ENCODE measurements around the gene TMEM120A.

Gene TMEM120A

DNA sequence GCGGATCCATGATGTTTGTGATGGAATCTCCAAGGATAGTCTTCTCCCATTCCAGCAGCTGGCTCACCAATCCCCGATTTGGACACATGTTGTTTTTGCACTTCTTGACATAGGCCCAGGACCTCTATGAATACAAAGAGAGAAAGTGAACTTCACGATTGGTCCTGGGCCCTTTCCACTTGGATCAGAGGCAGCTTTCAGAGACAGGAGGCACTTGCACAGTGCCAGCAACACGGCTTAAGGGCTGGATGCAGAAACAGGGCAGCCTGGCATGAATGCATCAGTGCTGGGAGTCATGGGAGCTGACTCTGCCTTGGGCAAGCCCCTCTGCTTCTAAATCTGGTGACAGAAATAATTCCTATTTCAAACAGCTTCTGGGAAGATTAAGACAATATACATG, 2.1 kb upstream of the TMEM120A start:
- H3K4me1 ChIP-seq (ENCODE audit: control insufficient read depth, insufficient read depth, low read length) = peaks cover 15% of the 10 kb centered on the region
- no peak overlapping the region for H3K27ac ChIP-seq (ENCODE audit: insufficient read depth, low read depth, low read length, poor library complexity, severe bottlenecking)
- no peaks in the 10 kb centered on the region for H3K9me3 ChIP-seq (ENCODE audit: control insufficient read depth, low read length)
- H3K36me3 ChIP-seq (ENCODE audit: control insufficient read depth, insufficient read depth, low read length) = no peaks in the 10 kb centered on the region
- no peak overlapping the region for H3K4me3 ChIP-seq (ENCODE audit: insufficient read depth, low read depth, low read length)
- WGBS, 2 experiments = 93 to 98% methylated on average over 4 of the region's 4 CpGs
- no peaks in the 10 kb centered on the region for H3K27me3 ChIP-seq (ENCODE audit: control insufficient read depth, insufficient read depth, low read length, poor library complexity, severe bottlenecking)

DNA sequence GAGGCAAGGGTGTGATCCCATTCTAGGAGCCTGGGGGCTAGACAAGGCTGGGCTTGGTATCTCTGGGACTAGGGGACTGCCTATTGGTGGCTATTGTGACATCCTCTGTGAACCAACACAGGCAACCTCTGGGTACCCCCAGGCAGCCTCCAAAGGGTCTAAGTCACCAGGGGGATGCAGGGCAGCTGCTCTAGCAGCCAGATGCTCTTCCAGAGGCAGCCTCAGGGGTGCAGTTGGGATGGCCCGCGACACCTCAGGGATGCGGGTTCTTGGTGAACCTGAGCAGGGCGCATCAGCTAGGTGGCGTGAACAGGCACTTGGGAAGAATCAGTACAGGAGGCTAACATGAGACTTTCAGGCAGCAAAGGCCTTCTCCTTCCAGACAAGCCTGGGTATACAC, 1.6 kb upstream of the TMEM120A start:
- Histone ChIP-seq H3K9me3 (ENCODE audit: control insufficient read depth, low read length) (no peaks in the 10 kb centered on the region), H3K4me3 (ENCODE audit: insufficient read depth, low read depth, low read length) (no peak overlapping the region), H3K36me3 (ENCODE audit: control insufficient read depth, insufficient read depth, low read length) (no peaks in the 10 kb centered on the region), H3K27me3 (ENCODE audit: control insufficient read depth, insufficient read depth, low read length, poor library complexity, severe bottlenecking) (no peaks in the 10 kb centered on the region), H3K4me1 (ENCODE audit: control insufficient read depth, insufficient read depth, low read length) (peaks cover 18% of the 10 kb centered on the region), H3K27ac (ENCODE audit: insufficient read depth, low read depth, low read length, poor library complexity, severe bottlenecking) (no peak overlapping the region)
- 95 to 96% methylated on average over 5 of the region's 5 CpGs for WGBS, 2 experiments

GRCh38 chr7:75995052-75995471, 667 bp upstream of the TMEM120A start:
- H3K27me3 ChIP-seq (ENCODE audit: control insufficient read depth, insufficient read depth, low read length, poor library complexity, severe bottlenecking) = no peaks in the 10 kb centered on the region
- H3K9me3 ChIP-seq (ENCODE audit: control insufficient read depth, low read length) = no peaks in the 10 kb centered on the region
- peak overlapping the region; percentile 31 for H3K27ac ChIP-seq (ENCODE audit: insufficient read depth, low read depth, low read length, poor library complexity, severe bottlenecking)
- no peaks in the 10 kb centered on the region for H3K36me3 ChIP-seq (ENCODE audit: control insufficient read depth, insufficient read depth, low read length)
- 61 to 66% methylated on average over 11 of the region's 11 CpGs for WGBS, 2 experiments
- H3K4me1 ChIP-seq (ENCODE audit: control insufficient read depth, insufficient read depth, low read length) = peaks cover 28% of the 10 kb centered on the region
- peak overlapping the region; percentile 60 for H3K4me3 ChIP-seq (ENCODE audit: insufficient read depth, low read depth, low read length)

DNA sequence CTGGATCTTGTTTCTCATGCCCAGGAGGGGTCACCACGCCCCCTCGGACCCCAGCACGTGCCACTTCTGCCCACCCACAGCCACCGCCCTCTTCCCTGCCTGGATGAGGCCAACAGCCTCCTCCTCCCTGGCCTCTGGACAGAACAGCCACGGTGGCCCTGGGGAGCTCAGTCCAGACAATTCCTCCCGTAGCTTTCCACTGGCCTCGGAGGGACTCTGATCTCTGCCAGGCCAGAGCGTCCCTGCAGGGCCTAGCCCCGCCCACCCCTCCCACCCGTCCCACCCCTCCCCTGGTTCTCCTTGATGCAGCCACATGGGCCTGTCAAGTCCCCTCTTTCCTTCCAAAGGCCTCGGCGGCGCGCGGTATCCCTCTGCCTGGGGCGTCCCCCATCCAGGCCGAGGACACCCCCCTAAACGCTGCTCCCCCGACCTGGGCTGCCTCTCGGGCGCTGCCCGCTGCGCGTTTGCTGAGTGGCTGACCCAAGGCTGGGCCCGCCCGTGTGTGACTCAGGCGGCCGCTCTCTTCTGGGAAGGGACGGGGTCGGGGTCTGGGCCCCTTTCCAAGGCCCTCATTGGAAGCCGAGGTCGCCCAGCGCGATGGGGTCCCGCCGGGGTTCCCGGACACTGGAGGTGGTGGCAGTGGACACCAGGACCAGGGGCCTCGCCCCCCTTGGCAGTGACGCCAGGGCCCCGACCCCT, 557 bp downstream of the TMEM120A start:
- H3K9me3 ChIP-seq (ENCODE audit: control insufficient read depth, low read length) = no peaks in the 10 kb centered on the region
- H3K4me1 ChIP-seq (ENCODE audit: control insufficient read depth, insufficient read depth, low read length) = peaks cover 36% of the 10 kb centered on the region
- H3K27me3 ChIP-seq (ENCODE audit: control insufficient read depth, insufficient read depth, low read length, poor library complexity, severe bottlenecking) = no peaks in the 10 kb centered on the region
- 2% methylated on average over 39 of the region's 40 CpGs for WGBS, 2 experiments
- H3K4me3 ChIP-seq (ENCODE audit: insufficient read depth, low read depth, low read length) = peak overlapping the region; percentile 60
- peak overlapping the region; percentile 59 for H3K27ac ChIP-seq (ENCODE audit: insufficient read depth, low read depth, low read length, poor library complexity, severe bottlenecking)
- no peaks in the 10 kb centered on the region for H3K36me3 ChIP-seq (ENCODE audit: control insufficient read depth, insufficient read depth, low read length)

DNA sequence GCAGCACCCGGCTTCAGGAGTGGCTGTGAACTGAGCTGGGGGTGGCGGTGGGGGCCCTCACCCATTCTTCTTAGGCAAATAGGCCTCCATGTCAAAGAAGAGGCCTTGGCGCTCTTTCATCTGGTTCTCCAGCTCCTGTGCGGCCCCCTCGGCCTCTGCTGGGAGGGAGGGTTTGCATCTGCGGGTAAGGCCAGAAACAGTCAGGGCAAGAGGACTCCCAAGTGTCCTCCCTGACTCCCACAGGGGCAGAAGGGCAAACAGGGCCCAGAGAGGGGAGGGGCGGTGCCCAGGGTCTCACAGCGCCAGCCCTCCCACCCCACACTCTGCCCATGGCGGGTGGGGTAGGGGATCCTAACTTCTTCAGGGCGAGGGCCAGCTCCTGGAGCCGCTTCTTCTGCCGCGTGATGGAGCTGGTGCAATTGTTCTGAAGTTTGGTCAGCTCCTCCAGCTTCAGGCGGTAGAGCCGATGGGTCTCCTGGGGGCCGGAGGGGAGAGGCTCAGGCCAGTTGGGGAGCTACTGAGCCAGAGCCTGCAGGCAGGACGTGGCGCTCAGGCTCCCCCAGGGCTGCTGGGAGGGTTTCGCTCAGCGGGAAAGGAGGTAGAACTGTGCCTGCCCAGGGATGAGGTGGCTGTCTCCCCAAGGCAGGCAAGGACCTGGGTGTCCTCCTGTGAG, 2.2 kb downstream of the TMEM120A start:
- no peak overlapping the region for H3K27ac ChIP-seq (ENCODE audit: insufficient read depth, low read depth, low read length, poor library complexity, severe bottlenecking)
- H3K27me3 ChIP-seq (ENCODE audit: control insufficient read depth, insufficient read depth, low read length, poor library complexity, severe bottlenecking) = no peaks in the 10 kb centered on the region
- peaks cover 8% of the 10 kb centered on the region for H3K36me3 ChIP-seq (ENCODE audit: control insufficient read depth, insufficient read depth, low read length)
- H3K9me3 ChIP-seq (ENCODE audit: control insufficient read depth, low read length) = no peaks in the 10 kb centered on the region
- 90 to 91% methylated on average over 20 of the region's 20 CpGs for WGBS, 2 experiments
- H3K4me1 ChIP-seq (ENCODE audit: control insufficient read depth, insufficient read depth, low read length) = peaks cover 36% of the 10 kb centered on the region
- H3K4me3 ChIP-seq (ENCODE audit: insufficient read depth, low read depth, low read length) = no peak overlapping the region

GRCh38 chr7:75991531-75992082, 2.8 kb downstream of the TMEM120A start:
- H3K9me3 ChIP-seq (ENCODE audit: control insufficient read depth, low read length) = no peaks in the 10 kb centered on the region
- H3K4me3 ChIP-seq (ENCODE audit: insufficient read depth, low read depth, low read length) = no peak overlapping the region
- peaks cover 8% of the 10 kb centered on the region for H3K36me3 ChIP-seq (ENCODE audit: control insufficient read depth, insufficient read depth, low read length)
- 93 to 94% methylated on average over 9 of the region's 9 CpGs for WGBS, 2 experiments
- no peak overlapping the region for H3K27ac ChIP-seq (ENCODE audit: insufficient read depth, low read depth, low read length, poor library complexity, severe bottlenecking)
- H3K27me3 ChIP-seq (ENCODE audit: control insufficient read depth, insufficient read depth, low read length, poor library complexity, severe bottlenecking) = no peaks in the 10 kb centered on the region
- peaks cover 36% of the 10 kb centered on the region for H3K4me1 ChIP-seq (ENCODE audit: control insufficient read depth, insufficient read depth, low read length)

DNA sequence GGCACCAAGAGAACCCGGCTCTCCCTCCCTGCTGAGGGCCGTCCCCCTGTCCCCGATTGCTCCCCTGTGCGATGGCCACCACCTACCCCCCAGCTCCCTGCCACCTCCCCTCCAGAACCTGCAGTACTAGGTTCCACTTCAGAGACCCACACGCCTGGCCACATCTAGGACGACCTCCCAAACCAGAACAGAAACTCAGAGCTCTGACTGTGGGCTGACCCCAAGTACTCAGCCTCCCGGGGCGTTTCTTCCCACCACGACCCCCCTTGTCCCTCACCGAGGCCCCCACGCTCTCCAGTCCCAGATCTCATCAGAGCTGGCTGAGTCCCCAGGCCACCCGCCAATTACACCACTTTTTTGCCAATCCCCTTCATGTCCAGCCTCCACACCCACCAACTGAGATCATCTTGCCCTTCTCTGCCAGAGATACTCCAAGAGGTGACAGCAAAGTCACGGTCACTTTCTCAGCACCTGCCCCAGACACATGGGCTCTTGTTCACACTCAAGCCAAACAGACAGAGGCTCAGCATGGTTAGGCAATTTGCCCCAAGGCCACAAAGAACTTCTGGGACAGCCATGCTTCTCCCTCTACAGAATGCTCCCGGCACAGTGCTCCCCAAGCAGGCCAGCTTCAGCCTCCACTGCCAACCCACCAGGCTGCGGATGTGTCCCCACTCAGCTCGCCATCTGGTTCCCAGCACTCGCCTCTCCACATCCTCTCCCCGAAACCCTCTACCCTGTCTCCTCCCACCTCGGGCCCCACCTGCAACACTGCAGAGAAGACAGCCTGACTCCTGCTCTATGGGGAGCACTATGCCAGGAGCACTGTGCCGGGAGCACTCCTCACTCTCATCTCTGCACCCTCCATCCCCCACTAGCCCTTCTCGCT, 4.7 kb downstream of the TMEM120A start:
- Histone ChIP-seq H3K27ac (ENCODE audit: insufficient read depth, low read depth, low read length, poor library complexity, severe bottlenecking) (no peak overlapping the region), H3K9me3 (ENCODE audit: control insufficient read depth, low read length) (no peaks in the 10 kb centered on the region)
- WGBS, 2 experiments = 80 to 81% methylated on average over 21 of the region's 21 CpGs

DNA sequence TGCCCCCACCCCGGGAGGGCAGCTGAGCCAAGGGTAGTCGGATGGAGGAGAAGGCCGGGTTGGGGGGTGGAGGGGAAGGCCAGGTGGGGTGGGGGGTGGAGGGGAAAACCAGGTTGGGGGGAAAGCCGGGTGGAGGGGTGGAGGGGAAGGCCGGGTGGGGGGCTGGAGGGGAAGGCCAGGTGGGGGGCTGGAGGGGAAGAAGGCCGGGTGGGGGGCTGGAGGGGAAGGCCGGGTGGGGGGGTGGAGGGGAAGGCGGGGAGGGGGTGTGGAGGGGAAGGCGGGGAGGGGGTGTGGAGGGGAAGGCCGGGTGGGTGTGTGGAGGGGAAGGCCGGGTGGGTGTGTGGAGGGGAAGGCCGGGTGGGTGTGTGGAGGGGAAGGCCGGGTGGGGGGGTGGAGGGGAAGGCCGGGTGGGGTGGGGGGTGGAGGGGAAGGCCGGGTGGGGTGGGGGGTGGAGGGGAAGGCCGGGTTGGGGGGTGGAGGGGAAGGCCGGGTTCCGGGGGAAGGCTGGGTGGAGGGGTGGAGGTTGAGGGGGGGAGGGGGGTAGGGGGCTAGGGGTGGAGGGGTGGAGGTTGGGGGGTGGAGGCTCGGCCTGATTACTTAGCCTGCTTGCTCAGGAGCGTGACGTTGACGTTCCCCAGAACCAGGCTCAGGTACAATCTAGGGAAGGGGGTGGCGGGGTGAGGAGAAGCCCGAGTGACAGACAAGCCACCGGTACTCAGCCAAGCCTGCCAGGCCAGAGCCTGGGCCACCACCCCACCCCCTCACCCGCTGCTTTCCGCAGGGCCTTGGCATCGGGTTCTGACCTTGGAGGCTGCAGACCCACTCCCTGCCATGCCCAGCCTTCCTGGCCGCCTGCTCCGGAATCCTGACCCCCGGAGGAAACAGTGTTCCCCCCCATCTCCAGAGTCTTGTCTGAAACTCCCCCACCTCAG, 5.6 kb downstream of the TMEM120A start:
- Histone ChIP-seq H3K27ac (ENCODE audit: insufficient read depth, low read depth, low read length, poor library complexity, severe bottlenecking) (no peak overlapping the region), H3K27me3 (ENCODE audit: control insufficient read depth, insufficient read depth, low read length, poor library complexity, severe bottlenecking) (no peaks in the 10 kb centered on the region), H3K36me3 (ENCODE audit: control insufficient read depth, insufficient read depth, low read length) (peaks cover 13% of the 10 kb centered on the region), H3K9me3 (ENCODE audit: control insufficient read depth, low read length) (no peaks in the 10 kb centered on the region), H3K4me1 (ENCODE audit: control insufficient read depth, insufficient read depth, low read length) (peaks cover 36% of the 10 kb centered on the region), H3K4me3 (ENCODE audit: insufficient read depth, low read depth, low read length) (no peak overlapping the region)
- 68 to 79% methylated on average over 14 of the region's 31 CpGs for WGBS, 2 experiments

More for the DNA sequence above, 4.7 kb downstream of the TMEM120A start:
- H3K4me1 ChIP-seq (ENCODE audit: control insufficient read depth, insufficient read depth, low read length) = peaks cover 36% of the 10 kb centered on the region
- no peaks in the 10 kb centered on the region for H3K27me3 ChIP-seq (ENCODE audit: control insufficient read depth, insufficient read depth, low read length, poor library complexity, severe bottlenecking)
- no peak overlapping the region for H3K4me3 ChIP-seq (ENCODE audit: insufficient read depth, low read depth, low read length)
- peaks cover 13% of the 10 kb centered on the region for H3K36me3 ChIP-seq (ENCODE audit: control insufficient read depth, insufficient read depth, low read length)

GRCh38 chr7:75987805-75988567, 6.4 kb downstream of the TMEM120A start:
- no peaks in the 10 kb centered on the region for H3K9me3 ChIP-seq (ENCODE audit: control insufficient read depth, low read length)
- WGBS, 2 experiments = 94% methylated on average over 30 of the region's 30 CpGs
- H3K27ac ChIP-seq (ENCODE audit: insufficient read depth, low read depth, low read length, poor library complexity, severe bottlenecking) = no peak overlapping the region
- no peak overlapping the region for H3K4me3 ChIP-seq (ENCODE audit: insufficient read depth, low read depth, low read length)
- no peaks in the 10 kb centered on the region for H3K27me3 ChIP-seq (ENCODE audit: control insufficient read depth, insufficient read depth, low read length, poor library complexity, severe bottlenecking)
- H3K4me1 ChIP-seq (ENCODE audit: control insufficient read depth, insufficient read depth, low read length) = peaks cover 29% of the 10 kb centered on the region
- H3K36me3 ChIP-seq (ENCODE audit: control insufficient read depth, insufficient read depth, low read length) = peaks cover 13% of the 10 kb centered on the region

Data from ectodermal cell (in vitro differentiated cells).